ENCODE results near the gene NEGR1.

GRCh38 chr1:71413441-71414175 is 868.7 kb downstream of the NEGR1 start:
- TF ChIP-seq CTCF (IDR thresholded peaks at IDR 0.05) (no peak), POLR2A (IDR thresholded peaks at IDR 0.05) (no peak), POLR2AphosphoS5 (IDR thresholded peaks at IDR 0.05) (no peak), EP300 (IDR thresholded peaks at IDR 0.05) (no peak)

Data from stomach (tissue), 4 donors.